RWPE2 (cell line): ENCODE results near the gene EPHA5.
A peak's percentile ranks its signal among the peaks of the same experiment; 100 is the strongest.

Source experiments
- ATAC-seq: fragments of 200-7000 bp; cut with Tn5 transposase; 3 replicates; pipeline ENCODE4 v1.9.1; 2021; ENCODE audit warnings: low read depth
- DNase-seq: peaks from one replicate; pipeline ENCODE4 v3.0.0-alpha.2; 2020; ENCODE audit warnings: low spot score
- H3K27ac ChIP-seq: fragments of 450-650 bp; 2 replicates; pipeline ENCODE4 v1.5.1; 2017; ENCODE audit warnings: mild to moderate bottlenecking; ENCODE audit not compliant: poor library complexity, severe bottlenecking
- H3K27me3 ChIP-seq: fragments of 250-450 bp; sonication (Bioruptor Pico); 2 replicates; pipeline ENCODE4 v1.5.1; 2021; ENCODE audit warnings: mild to moderate bottlenecking, moderate library complexity; ENCODE audit not compliant: insufficient read depth, poor library complexity, severe bottlenecking
- H3K36me3 ChIP-seq: fragments of 250-450 bp; sonication (Bioruptor Pico); 2 replicates; pipeline ENCODE4 v1.5.1; 2020; ENCODE audit warnings: low read depth, mild to moderate bottlenecking, moderate library complexity
- H3K4me1 ChIP-seq: fragments of 250-450 bp; sonication (Bioruptor Pico); 2 replicates; pipeline ENCODE4 v1.5.1; 2021; ENCODE audit warnings: mild to moderate bottlenecking, moderate library complexity; ENCODE audit not compliant: insufficient read depth, poor library complexity, severe bottlenecking
- H3K4me3 ChIP-seq: fragments of 250-450 bp; sonication (Bioruptor Pico); 2 replicates; pipeline ENCODE4 v1.5.1; 2021; ENCODE audit warnings: mild to moderate bottlenecking, moderate library complexity; ENCODE audit not compliant: severe bottlenecking
- H3K9me3 ChIP-seq: fragments of 250-450 bp; sonication (Bioruptor Pico); 2 replicates; pipeline ENCODE4 v1.5.1; 2021; ENCODE audit warnings: mild to moderate bottlenecking, moderate library complexity; ENCODE audit not compliant: severe bottlenecking
- CTCF ChIP-seq: fragments of 450-650 bp; IDR thresholded peaks from one replicate; pipeline ENCODE4 v1.5.1; 2017; ENCODE audit warnings: mild to moderate bottlenecking, moderate library complexity; ENCODE audit not compliant: poor library complexity, severe bottlenecking

EPHA5 gene

GRCh38 chr4:65391382-65391781, 278.9 kb downstream of the EPHA5 start:
- no peaks in the 10 kb centered on the region for H3K4me1 ChIP-seq
- no peak overlapping the region for H3K4me3 ChIP-seq
- TF ChIP-seq CTCF, result no peak
- H3K9me3 ChIP-seq, result no peaks in the 10 kb centered on the region
- no peak overlapping the region for H3K27ac ChIP-seq
- DNase-seq (no peak), ATAC-seq (no peak)
- no peaks in the 10 kb centered on the region for H3K27me3 ChIP-seq
- no peaks in the 10 kb centered on the region for H3K36me3 ChIP-seq

DNA sequence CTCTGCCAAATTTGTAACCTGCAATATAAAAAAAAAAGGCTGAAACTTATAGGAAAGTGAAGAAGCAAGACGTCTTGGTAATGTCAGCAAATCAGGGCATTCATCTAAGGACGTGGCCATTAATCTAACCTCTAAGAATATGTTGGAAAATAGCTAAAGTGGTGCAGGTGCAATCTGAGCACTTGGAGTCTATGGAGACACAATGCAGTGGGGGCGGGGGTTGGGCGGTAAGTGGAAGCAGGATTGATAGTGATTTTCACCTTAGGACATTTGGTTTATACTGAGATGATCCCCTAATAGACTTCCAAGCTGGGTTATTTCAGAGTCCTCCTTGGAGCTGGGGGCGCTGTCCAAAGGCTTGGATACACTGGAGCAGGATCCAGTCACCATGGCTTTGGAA, 283.4 kb downstream of the EPHA5 start:
- Histone ChIP-seq H3K36me3 (no peaks in the 10 kb centered on the region), H3K27me3 (no peaks in the 10 kb centered on the region), H3K4me3 (no peak overlapping the region), H3K4me1 (peaks cover 20% of the 10 kb centered on the region), H3K9me3 (no peaks in the 10 kb centered on the region), H3K27ac (no peak overlapping the region)
- TF ChIP-seq CTCF, result no peak
- ATAC-seq, result no peak
- no peak for DNase-seq

DNA sequence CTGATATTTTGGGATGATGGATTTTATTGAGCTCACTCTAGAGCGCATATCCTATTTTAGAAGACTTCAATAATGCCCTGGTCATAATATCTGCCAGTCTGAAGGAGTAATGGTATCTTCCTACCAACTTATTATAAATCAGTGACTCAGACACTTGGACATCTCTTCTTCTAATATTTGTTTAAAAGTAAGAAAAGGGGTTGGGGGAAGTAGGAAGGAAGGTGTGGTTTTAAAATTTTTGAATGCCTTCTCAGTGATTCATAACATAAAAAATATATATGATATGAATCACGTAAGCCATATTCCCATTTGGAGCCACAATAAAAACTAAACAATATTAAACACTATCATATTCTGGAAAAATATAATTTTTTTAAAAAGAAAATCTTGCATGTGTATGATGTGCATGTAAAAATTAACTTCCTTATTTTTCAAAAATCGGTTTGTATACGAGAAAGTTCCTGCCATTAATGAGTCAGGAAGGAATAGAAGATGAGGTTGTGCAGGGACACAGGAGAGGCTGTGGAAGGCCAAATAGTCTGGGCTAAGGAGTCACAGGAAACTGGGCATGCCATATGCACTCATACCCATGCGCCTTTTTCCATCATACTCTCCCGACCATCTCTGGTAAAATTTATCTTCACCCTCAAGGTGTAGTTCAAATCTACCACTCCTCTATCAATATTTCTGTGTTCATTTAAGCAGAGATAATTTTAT, 286.5 kb downstream of the EPHA5 start:
- Histone ChIP-seq H3K27ac (peak overlapping the region; percentile 83), H3K4me3 (no peak overlapping the region), H3K36me3 (no peaks in the 10 kb centered on the region), H3K4me1 (peaks cover 20% of the 10 kb centered on the region), H3K9me3 (no peaks in the 10 kb centered on the region), H3K27me3 (no peaks in the 10 kb centered on the region)
- ATAC-seq, result peak; percentile 97
- DNase-seq, result no peak
- no peak for TF ChIP-seq CTCF

GRCh38 chr4:65381648-65382047, 288.6 kb downstream of the EPHA5 start:
- no peak overlapping the region for H3K27ac ChIP-seq
- TF ChIP-seq CTCF, result no peak
- no peaks in the 10 kb centered on the region for H3K9me3 ChIP-seq
- peaks cover 20% of the 10 kb centered on the region for H3K4me1 ChIP-seq
- DNase-seq, result no peak
- no peaks in the 10 kb centered on the region for H3K36me3 ChIP-seq
- no peak overlapping the region for H3K4me3 ChIP-seq
- ATAC-seq, result no peak
- no peaks in the 10 kb centered on the region for H3K27me3 ChIP-seq

DNA sequence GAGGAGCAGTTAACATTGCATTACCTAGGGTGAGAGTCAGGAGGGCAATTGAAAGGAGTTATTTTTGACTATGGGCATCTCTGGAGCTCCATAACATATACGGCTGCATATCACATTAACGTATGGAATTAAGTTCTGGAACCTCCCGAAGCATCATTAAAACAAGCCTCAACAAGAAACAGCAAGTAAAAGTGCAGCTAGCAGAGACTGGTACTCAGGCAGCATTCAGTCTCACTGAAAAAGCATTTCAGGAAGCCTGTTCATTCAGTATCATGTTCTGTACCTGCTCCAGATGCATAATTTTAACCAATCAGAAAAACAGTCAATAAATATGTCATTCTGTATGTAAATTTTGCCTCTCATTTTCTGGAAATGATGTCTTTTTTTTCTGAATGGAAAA, 299.6 kb downstream of the EPHA5 start:
- TF ChIP-seq CTCF, result no peak
- DNase-seq, result no peak
- no peaks in the 10 kb centered on the region for H3K36me3 ChIP-seq
- H3K4me1 ChIP-seq, result peaks cover 3% of the 10 kb centered on the region
- H3K9me3 ChIP-seq, result no peaks in the 10 kb centered on the region
- no peak overlapping the region for H3K4me3 ChIP-seq
- ATAC-seq, result peak; percentile 45; the same call in 1 of the 3 replicates
- no peaks in the 10 kb centered on the region for H3K27me3 ChIP-seq
- H3K27ac ChIP-seq, result no peak overlapping the region
